AG04450 (cell line): ENCODE results near the gene TOR1A. TPM values are rescaled to one million over a fixed set of nuclear protein-coding genes. Genes with fewer than 3 reads are reported as not detected.

Experiments
- CTCF ChIA-PET: fragments of 300-600, 350-600 bp; formaldehyde crosslinking; extraction: SDS; loops from one replicate; lab custom pipeline; 2022; ENCODE audit warnings: antibody characterized with exemption, inconsistent platforms; lab: Charles Lee
- POLR2A ChIA-PET: fragments of 350-600 bp; formaldehyde crosslinking; extraction: SDS; loops from one replicate; lab custom pipeline; 2021; ENCODE audit warnings: antibody characterized with exemption, inconsistent platforms; lab: Yijun Ruan, JAX
- DNase-seq: peaks from one replicate; pipeline ENCODE4 v3.0.0-alpha.2; 2011; ENCODE audit warnings: low read depth, low spot score
- H3K27ac ChIP-seq: one replicate; pipeline ENCODE4 v1.5.1; 2012; ENCODE audit warnings: low read depth, low read length, control low read depth
- H3K27me3 ChIP-seq: one replicate; pipeline ENCODE4 v1.6.0; 2012; ENCODE audit warnings: low read length; ENCODE audit not compliant: control insufficient read depth, insufficient read depth
- H3K4me3 ChIP-seq: 2 replicates; pipeline ENCODE4 v1.5.1; 2011; ENCODE audit warnings: mild to moderate bottlenecking, low read depth, low read length, control low read depth
- H3K9me3 ChIP-seq: 2 replicates; pipeline ENCODE4 v1.5.1; 2012; ENCODE audit warnings: low read length; ENCODE audit not compliant: control insufficient read depth, insufficient read depth
- polyA plus RNA-seq: library from polyadenylated mRNA; depleted of rRNA; stranded (reverse); fragments of >200 nt; gene quantifications from 2 replicates; pipeline ENCODE4 v1.2.3, GENCODE V29; 2011
- TF ChIP-seq, protein P1 (sequence below): IDR thresholded peaks from 2 replicates; pipeline ENCODE4 v1.5.1; 2011; ENCODE audit warnings: low read depth, low read length, control low read depth, inconsistent platforms

TOR1A gene
- polyA plus RNA-seq, 1 experiment = 78.5 TPM

DNA sequence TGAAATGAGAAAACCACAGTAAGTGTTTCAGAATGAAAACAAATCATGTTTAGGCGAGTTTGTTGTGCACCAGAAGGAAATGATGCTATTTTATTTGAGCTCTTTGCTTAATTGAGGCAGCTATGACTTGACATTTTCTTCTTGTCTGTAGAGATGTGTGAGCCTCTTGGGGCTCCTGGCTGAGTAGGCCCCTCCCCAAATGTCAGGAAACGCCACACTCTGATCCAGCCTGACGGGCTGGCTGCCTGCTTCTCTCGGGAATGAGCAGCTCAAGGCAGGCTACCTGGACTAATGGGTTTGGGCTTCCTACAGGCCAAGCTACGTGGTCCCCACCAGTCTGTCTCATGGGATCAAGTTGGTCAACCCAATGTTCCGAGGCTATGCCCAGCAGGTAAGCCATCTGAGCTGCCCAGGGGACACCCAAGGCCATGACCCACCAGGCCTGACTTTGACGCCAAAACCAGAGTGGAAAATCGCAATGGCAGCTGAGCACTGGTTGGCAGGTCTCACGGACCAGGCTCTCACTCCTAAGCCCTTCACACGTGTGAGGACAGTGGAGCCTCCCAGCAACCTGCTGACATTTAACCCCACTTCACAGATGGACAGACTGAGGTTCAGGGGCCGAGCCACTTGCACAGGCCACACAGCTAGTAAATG, 41.2 kb upstream of the TOR1A start:
- CTCF ChIA-PET = no interaction called here
- DNase-seq = no peak
- POLR2A ChIA-PET = interaction anchor here (1.0 kb wide), 1 partner anchor 26 kb away, joined by 4 read pairs; no protein-coding TSS in a partner anchor
- Histone ChIP-seq H3K9me3 (no peaks in the 10 kb centered on the region), H3K4me3 (no peak overlapping the region), H3K27ac (no peak overlapping the region), H3K27me3 (no peaks in the 10 kb centered on the region)
- TF ChIP-seq, protein P1, sequence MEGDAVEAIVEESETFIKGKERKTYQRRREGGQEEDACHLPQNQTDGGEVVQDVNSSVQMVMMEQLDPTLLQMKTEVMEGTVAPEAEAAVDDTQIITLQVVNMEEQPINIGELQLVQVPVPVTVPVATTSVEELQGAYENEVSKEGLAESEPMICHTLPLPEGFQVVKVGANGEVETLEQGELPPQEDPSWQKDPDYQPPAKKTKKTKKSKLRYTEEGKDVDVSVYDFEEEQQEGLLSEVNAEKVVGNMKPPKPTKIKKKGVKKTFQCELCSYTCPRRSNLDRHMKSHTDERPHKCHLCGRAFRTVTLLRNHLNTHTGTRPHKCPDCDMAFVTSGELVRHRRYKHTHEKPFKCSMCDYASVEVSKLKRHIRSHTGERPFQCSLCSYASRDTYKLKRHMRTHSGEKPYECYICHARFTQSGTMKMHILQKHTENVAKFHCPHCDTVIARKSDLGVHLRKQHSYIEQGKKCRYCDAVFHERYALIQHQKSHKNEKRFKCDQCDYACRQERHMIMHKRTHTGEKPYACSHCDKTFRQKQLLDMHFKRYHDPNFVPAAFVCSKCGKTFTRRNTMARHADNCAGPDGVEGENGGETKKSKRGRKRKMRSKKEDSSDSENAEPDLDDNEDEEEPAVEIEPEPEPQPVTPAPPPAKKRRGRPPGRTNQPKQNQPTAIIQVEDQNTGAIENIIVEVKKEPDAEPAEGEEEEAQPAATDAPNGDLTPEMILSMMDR = no peak

- Histone ChIP-seq H3K9me3 (no peaks in the 10 kb centered on the region), H3K27me3 (no peaks in the 10 kb centered on the region), H3K27ac (no peak overlapping the region), H3K4me3 (no peak overlapping the region)
- TF ChIP-seq, protein P1 = no peak
- DNase-seq = no peak
- CTCF ChIA-PET = no interaction called here
- POLR2A ChIA-PET = no interaction called here
Observed at GRCh38 chr9:129863059-129863690, 39.2 kb upstream of the TOR1A start.

DNA sequence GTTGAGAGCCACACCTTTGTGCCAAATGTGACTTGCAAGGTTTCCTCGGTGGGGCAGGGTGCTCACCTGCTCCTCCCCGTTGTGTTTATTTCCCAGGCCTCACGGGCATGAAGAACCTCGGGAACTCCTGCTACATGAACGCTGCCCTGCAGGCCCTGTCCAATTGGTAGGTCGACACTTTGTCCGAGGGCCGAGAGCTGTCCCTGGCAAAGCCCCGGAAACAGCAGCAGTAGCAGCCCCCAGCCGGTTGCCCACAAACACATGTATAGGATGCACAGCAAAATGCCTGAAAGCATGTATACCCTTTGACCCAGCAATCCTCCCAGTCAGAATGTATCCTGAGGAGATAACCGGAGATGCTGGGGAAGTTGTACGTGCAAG, 37.5 kb upstream of the TOR1A start:
- ChIA-PET CTCF (no interaction called here), POLR2A (interaction anchor here (0.6 kb wide), 1 partner anchor 32 kb away, joined by 3 read pairs; no protein-coding TSS in a partner anchor)
- TF ChIP-seq, protein P1 = no peak
- DNase-seq = no peak
- Histone ChIP-seq H3K4me3 (no peak overlapping the region), H3K27ac (no peak overlapping the region), H3K9me3 (no peaks in the 10 kb centered on the region), H3K27me3 (no peaks in the 10 kb centered on the region)

DNA sequence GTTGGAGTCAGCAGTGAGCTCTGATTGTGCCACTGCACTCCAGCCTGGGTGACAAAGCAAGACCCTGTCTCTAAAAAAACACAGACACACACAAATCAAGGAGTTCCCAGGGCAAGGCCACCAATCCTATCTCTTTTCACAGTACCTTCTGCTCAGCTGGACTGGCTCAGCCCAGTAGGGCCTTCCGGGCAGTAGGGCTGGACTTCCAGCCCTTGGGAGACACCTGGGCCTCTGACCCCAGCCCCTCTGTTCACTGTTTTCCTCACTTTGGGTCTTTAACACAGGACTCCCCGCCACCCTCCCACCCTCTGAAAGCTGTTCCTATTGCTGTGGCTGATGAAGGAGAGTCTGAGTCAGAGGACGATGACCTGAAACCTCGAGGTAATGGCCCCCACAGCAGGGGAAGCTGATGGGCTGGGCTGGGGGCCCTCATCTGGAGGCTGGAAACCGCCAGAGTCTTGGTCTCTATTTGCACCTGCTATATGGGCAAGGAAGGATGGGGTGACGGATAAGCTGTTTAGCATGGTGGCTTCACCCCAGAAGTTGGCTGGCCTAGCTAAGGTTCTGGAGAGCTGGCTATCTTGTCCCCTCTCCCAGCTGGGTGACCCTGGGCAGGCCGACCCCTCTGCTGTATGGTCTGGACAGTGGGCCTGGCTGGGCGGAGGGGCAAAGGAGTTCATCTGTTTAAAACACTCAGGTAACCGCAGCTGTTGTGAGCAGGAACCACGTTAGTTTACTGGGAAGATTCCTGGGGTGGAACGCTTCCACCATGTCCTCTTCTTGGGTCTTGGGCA, 36.9 kb upstream of the TOR1A start:
- POLR2A ChIA-PET = interaction anchor here (0.6 kb wide), 1 partner anchor 33 kb away, joined by 3 read pairs; no protein-coding TSS in a partner anchor
- Histone ChIP-seq H3K27ac (no peak overlapping the region), H3K4me3 (no peak overlapping the region), H3K9me3 (no peaks in the 10 kb centered on the region), H3K27me3 (no peaks in the 10 kb centered on the region)
- no peak for DNase-seq
- TF ChIP-seq, protein P1 = no peak
- CTCF ChIA-PET = interaction anchor here (0.6 kb wide), 1 partner anchor 456 kb away, joined by 4 read pairs; no protein-coding TSS in a partner anchor
